ENCODE measurements around the gene RXRA.

GRCh38 chr9:134419684-134420076 is 93.4 kb downstream of the RXRA start:
- TF ChIP-seq CTCF (IDR thresholded peaks at IDR 0.05; ENCODE audit: extremely low read depth in 1 of 2, insufficient read depth in 1 of 2, low read depth in 1 of 2, low read length in 2 of 2) (peak; percentile 22 to 51), POLR2A (IDR thresholded peaks at IDR 0.05; ENCODE audit: low read depth, low read length) (no peak), MAX (IDR thresholded peaks at IDR 0.05; ENCODE audit: insufficient read depth, insufficient read length) (no peak), POLR2AphosphoS5 (IDR thresholded peaks at IDR 0.05; ENCODE audit: insufficient read depth, low read depth, low read length) (no peak), EZH2 (IDR thresholded peaks at IDR 0.05; ENCODE audit: borderline replicate concordance, low read depth, low read length, severe bottlenecking) (no peak), MYC (IDR thresholded peaks at IDR 0.05; ENCODE audit: low read depth, low read length) (no peak), FOS (IDR thresholded peaks at IDR 0.05; ENCODE audit: borderline replicate concordance, insufficient read depth, low read length) (no peak), GATA2 (IDR thresholded peaks at IDR 0.05; ENCODE audit: insufficient read depth, insufficient read length, low read depth, low read length) (no peak)

All from endothelial cell of umbilical vein (primary cell).